AG09309 (cell line): ENCODE data around the gene SLC4A11.

ENCODE experiments used
- DNase-seq: peaks from one replicate; pipeline ENCODE4 v3.0.0-alpha.2; 2010; ENCODE audit warnings: low read depth
- H3K4me3 ChIP-seq: 2 replicates; pipeline ENCODE4 v1.5.1; 2011; ENCODE audit warnings: mild to moderate bottlenecking, low read depth, low read length, moderate library complexity; ENCODE audit not compliant: control insufficient read depth
- CTCF ChIP-seq: IDR thresholded peaks from 2 replicates; pipeline ENCODE4 v1.5.1; 2011; ENCODE audit warnings: mild to moderate bottlenecking, low read depth, low read length, inconsistent platforms; ENCODE audit not compliant: insufficient read depth, control insufficient read depth; ENCODE audit errors: missing control alignments

Gene SLC4A11

GRCh38 chr20:3209257-3209945 lies 29.6 kb downstream of the SLC4A11 start, which contains the start of gene ITPA:
Gene ITPA (plus strand): TSS chr20:3209498. CDS start chr20:3209552, 54 bp downstream.
- DNase-seq: no peak
- no peak for TF ChIP-seq CTCF
- peak within 1 kb of the TSS; percentile 89 for H3K4me3 ChIP-seq

- DNase-seq: no peak
- TF ChIP-seq CTCF: no peak
- peak overlapping the region; percentile 89 for H3K4me3 ChIP-seq
These were observed 30.2 kb downstream of the SLC4A11 start for GRCh38 chr20:3208786-3209256.

GRCh38 chr20:3204124-3204794 lies 34.7 kb downstream of the SLC4A11 start, which contains the start of gene DDRGK1:
Gene DDRGK1 (minus strand): TSS chr20:3204682. CDS start chr20:3204627, 55 bp downstream.
- no peak for DNase-seq
- TF ChIP-seq CTCF: no peak
- H3K4me3 ChIP-seq: peak within 1 kb of the TSS; percentile 88

GRCh38 chr20:3203315-3204123 lies 35.5 kb downstream of the SLC4A11 start:
- H3K4me3 ChIP-seq: peak overlapping the region; percentile 88
- DNase-seq: no peak
- no peak for TF ChIP-seq CTCF

- TF ChIP-seq CTCF: no peak
- peak overlapping the region; percentile 88 for H3K4me3 ChIP-seq
- DNase-seq: no peak
These were observed 36.0 kb downstream of the SLC4A11 start for GRCh38 chr20:3202965-3203314.

- no peak overlapping the region for H3K4me3 ChIP-seq
- no peak for DNase-seq
- TF ChIP-seq CTCF: no peak
These were observed 38.8 kb downstream of the SLC4A11 start for GRCh38 chr20:3199976-3200755.
